Neuronal stem cell (in vitro differentiated cells): ENCODE data around the gene AUH.

Experiments
- DNase-seq: peaks from one replicate; pipeline ENCODE4 v3.0.0-alpha.2; 2013; ENCODE audit warnings: low spot score
- H2AFZ ChIP-seq: one replicate; pipeline ENCODE4 v1.6.1; 2013; ENCODE audit warnings: mild to moderate bottlenecking, low read length, inconsistent platforms
- H2AK5ac ChIP-seq: 2 replicates; pipeline ENCODE4 v1.6.1; 2013; ENCODE audit warnings: low read depth, mild to moderate bottlenecking, inconsistent platforms, low read length, moderate library complexity, mixed read lengths
- H2BK120ac ChIP-seq: 2 replicates; pipeline ENCODE4 v1.6.1; 2013; ENCODE audit warnings: low read depth, mild to moderate bottlenecking, inconsistent platforms, low read length, moderate library complexity, mixed read lengths
- H2BK12ac ChIP-seq: one replicate; pipeline ENCODE4 v1.6.1; 2013; ENCODE audit warnings: low read length, inconsistent platforms
- H2BK15ac ChIP-seq: 2 replicates; pipeline ENCODE4 v1.6.1; 2013; ENCODE audit warnings: mild to moderate bottlenecking, low read length, inconsistent platforms, mixed read lengths
- H2BK5ac ChIP-seq: one replicate; pipeline ENCODE4 v1.6.1; 2013; ENCODE audit warnings: inconsistent platforms, mild to moderate bottlenecking, low read length, moderate library complexity
- H3K14ac ChIP-seq: one replicate; pipeline ENCODE4 v1.6.1; 2013; ENCODE audit warnings: low read length, inconsistent platforms
- H3K18ac ChIP-seq: 2 replicates; pipeline ENCODE4 v1.6.1; 2013; ENCODE audit warnings: low read length, inconsistent platforms
- H3K23ac ChIP-seq: 2 replicates; pipeline ENCODE4 v1.6.1; 2013; ENCODE audit warnings: low read depth, mild to moderate bottlenecking, mixed read lengths, low read length, inconsistent platforms; ENCODE audit not compliant: poor library complexity
- H3K27ac ChIP-seq: replicated peaks from 3 replicates; pipeline ENCODE4 v1.5.1; 2013; ENCODE audit warnings: low read length, inconsistent platforms
- H3K27me3 ChIP-seq, 3 experiments: 2 replicates each; pipeline ENCODE4 v1.6.1; 2013; ENCODE audit warnings: low read length in 3 of 3, mild to moderate bottlenecking in 2 of 3, inconsistent platforms in 1 of 3, low read depth in 1 of 3, mixed read lengths in 1 of 3, moderate library complexity in 1 of 3; ENCODE audit not compliant: control insufficient read depth in 3 of 3, insufficient read depth in 3 of 3
- H3K36me3 ChIP-seq, 2 donors: replicated peaks in 1 of 2; 2 replicates each; pipeline ENCODE4 v1.6.1; 2013; ENCODE audit warnings: low read length in 2 of 2; ENCODE audit not compliant: control insufficient read depth in 2 of 2, insufficient read depth in 2 of 2
- H3K4ac ChIP-seq: 2 replicates; pipeline ENCODE4 v1.6.1; 2013; ENCODE audit warnings: inconsistent platforms, mild to moderate bottlenecking, low read length, moderate library complexity
- H3K4me1 ChIP-seq, 2 donors: 1 replicate in 1 of 2; 2 replicates in 1 of 2; pipeline ENCODE4 v1.6.1; 2013; ENCODE audit warnings: low read length in 2 of 2, low read depth in 1 of 2; ENCODE audit not compliant: control insufficient read depth in 2 of 2, insufficient read depth in 1 of 2
- H3K4me2 ChIP-seq: one replicate; pipeline ENCODE4 v1.6.1; 2013; ENCODE audit warnings: mild to moderate bottlenecking, low read length, inconsistent platforms; ENCODE audit not compliant: insufficient read depth, poor library complexity, severe bottlenecking
- H3K4me3 ChIP-seq, 2 donors: 2 replicates each; pipeline ENCODE4 v1.5.1; 2013; ENCODE audit warnings: low read length in 2 of 2, mild to moderate bottlenecking in 2 of 2, inconsistent platforms in 1 of 2, moderate library complexity in 1 of 2
- H3K79me1 ChIP-seq: one replicate; pipeline ENCODE4 v1.6.1; 2013; ENCODE audit warnings: low read depth, mild to moderate bottlenecking, inconsistent platforms, low read length, moderate library complexity
- H3K9ac ChIP-seq: one replicate; pipeline ENCODE4 v1.6.1; 2013; ENCODE audit warnings: mild to moderate bottlenecking, low read depth, low read length, inconsistent platforms; ENCODE audit not compliant: poor library complexity
- H3K9me3 ChIP-seq, 2 donors: replicated peaks in 1 of 2; 2 replicates each; pipeline versions ENCODE3 to v1.6.1; 2013; ENCODE audit warnings: low read length in 2 of 2, mild to moderate bottlenecking in 2 of 2, inconsistent platforms in 1 of 2, low read depth in 1 of 2, mixed read lengths in 1 of 2, moderate library complexity in 1 of 2; ENCODE audit not compliant: control insufficient read depth in 2 of 2, insufficient read depth in 1 of 2
- H4K8ac ChIP-seq: one replicate; pipeline ENCODE4 v1.6.1; 2013; ENCODE audit warnings: low read depth, mild to moderate bottlenecking, inconsistent platforms, low read length, moderate library complexity
- H4K91ac ChIP-seq: one replicate; pipeline ENCODE4 v1.6.1; 2013; ENCODE audit warnings: low read length, low read depth, mild to moderate bottlenecking, inconsistent platforms; ENCODE audit not compliant: poor library complexity
- WGBS, 2 donors: extraction: QIAGEN DNeasy Blood & Tissue Kit; methylation state at CpG; one replicate each; pipeline ENCODE4 v1.1.7; 2013; ENCODE audit warnings: missing lambda C conversion rate in 2 of 2, mixed read lengths in 1 of 2; ENCODE audit not compliant: insufficient read length in 2 of 2, insufficient replicate concordance in 1 of 2; ENCODE audit errors: extremely low coverage in 2 of 2; 5-methylcytosine and 5-hydroxymethylcytosine counted together

Gene AUH

GRCh38 chr9:91285729-91286353 is 75.9 kb downstream of the AUH start:
- no CpG with 5 or more reads among the region's 6 CpGs for WGBS, 2 donors
- DNase-seq: no peak
- H2AFZ ChIP-seq: no peak overlapping the region
- H3K18ac ChIP-seq: no peak overlapping the region
- peaks cover 0 to 3% of the 10 kb centered on the region in 2 donors for H3K36me3 ChIP-seq
- H2BK5ac ChIP-seq: no peak overlapping the region
- no peak overlapping the region for H2BK120ac ChIP-seq
- no peak overlapping the region for H4K91ac ChIP-seq
- no peak overlapping the region for H2AK5ac ChIP-seq
- H3K4ac ChIP-seq: no peak overlapping the region
- H3K9ac ChIP-seq: no peak overlapping the region
- H3K27me3 ChIP-seq: no peaks in the 10 kb centered on the region
- H2BK15ac ChIP-seq: no peak overlapping the region
- H3K14ac ChIP-seq: no peak overlapping the region
- H3K4me3 ChIP-seq: no peak overlapping the region
- H3K23ac ChIP-seq: no peak overlapping the region
- no peaks in the 10 kb centered on the region for H3K4me1 ChIP-seq
- H3K79me1 ChIP-seq: no peaks in the 10 kb centered on the region
- no peak overlapping the region for H2BK12ac ChIP-seq
- no peak overlapping the region for H4K8ac ChIP-seq
- H3K9me3 ChIP-seq: no peaks in the 10 kb centered on the region
- H3K4me2 ChIP-seq: no peak overlapping the region
- no peak overlapping the region for H3K27ac ChIP-seq

- no peaks in the 10 kb centered on the region for H3K36me3 ChIP-seq
- no peak overlapping the region for H4K8ac ChIP-seq
- H3K4ac ChIP-seq: no peak overlapping the region
- no peak overlapping the region for H2BK15ac ChIP-seq
- H3K27ac ChIP-seq: no peak overlapping the region
- no peaks in the 10 kb centered on the region for H3K4me1 ChIP-seq
- H2AFZ ChIP-seq: no peak overlapping the region
- no peak overlapping the region for H2BK5ac ChIP-seq
- H2BK120ac ChIP-seq: no peak overlapping the region
- H2AK5ac ChIP-seq: no peak overlapping the region
- H3K14ac ChIP-seq: no peak overlapping the region
- no peak overlapping the region for H2BK12ac ChIP-seq
- no peak overlapping the region for H3K4me3 ChIP-seq
- no peak overlapping the region for H3K18ac ChIP-seq
- DNase-seq: no peak
- no peaks in the 10 kb centered on the region for H3K27me3 ChIP-seq
- no peak overlapping the region for H3K23ac ChIP-seq
- H3K9me3 ChIP-seq: peaks cover 0 to 2% of the 10 kb centered on the region in 2 donors
- H3K4me2 ChIP-seq: no peak overlapping the region
- WGBS, 2 donors: no CpG with 5 or more reads among the region's 3 CpGs
- H3K79me1 ChIP-seq: no peaks in the 10 kb centered on the region
- no peak overlapping the region for H3K9ac ChIP-seq
- no peak overlapping the region for H4K91ac ChIP-seq
These were observed 79.4 kb downstream of the AUH start for GRCh38 chr9:91282292-91282691.

- Histone ChIP-seq H2BK120ac (no peak overlapping the region), H3K4me1 (no peaks in the 10 kb centered on the region), H2BK12ac (no peak overlapping the region), H3K4ac (no peak overlapping the region), H3K4me2 (no peak overlapping the region), H2AK5ac (no peak overlapping the region), H3K27me3 (no peaks in the 10 kb centered on the region), H3K36me3 (no peaks in the 10 kb centered on the region), H4K8ac (no peak overlapping the region), H2AFZ (no peak overlapping the region), H3K27ac (no peak overlapping the region), H3K9ac (no peak overlapping the region), H3K23ac (no peak overlapping the region), H4K91ac (no peak overlapping the region), H3K9me3 (peaks cover 0 to 2% of the 10 kb centered on the region in 2 donors), H3K14ac (peak overlapping the region; percentile 75), H2BK15ac (no peak overlapping the region), H3K18ac (no peak overlapping the region), H3K79me1 (no peaks in the 10 kb centered on the region), H2BK5ac (no peak overlapping the region), H3K4me3 (no peak overlapping the region)
- no peak for DNase-seq
- no CpG with 5 or more reads among the region's 8 CpGs for WGBS, 2 donors
These were observed 82.2 kb downstream of the AUH start for GRCh38 chr9:91279296-91280204.

- H3K9ac ChIP-seq: no peak overlapping the region
- H2BK15ac ChIP-seq: no peak overlapping the region
- peaks cover 0 to 2% of the 10 kb centered on the region in 2 donors for H3K9me3 ChIP-seq
- H2AFZ ChIP-seq: no peak overlapping the region
- no peaks in the 10 kb centered on the region for H3K36me3 ChIP-seq
- H3K79me1 ChIP-seq: no peaks in the 10 kb centered on the region
- no peak overlapping the region for H3K4me3 ChIP-seq
- no peak overlapping the region for H4K8ac ChIP-seq
- no peak for DNase-seq
- H2BK120ac ChIP-seq: no peak overlapping the region
- no peak overlapping the region for H2BK12ac ChIP-seq
- no peak overlapping the region for H3K18ac ChIP-seq
- no peaks in the 10 kb centered on the region for H3K27me3 ChIP-seq
- H3K4me2 ChIP-seq: no peak overlapping the region
- no peaks in the 10 kb centered on the region for H3K4me1 ChIP-seq
- H2AK5ac ChIP-seq: no peak overlapping the region
- H4K91ac ChIP-seq: no peak overlapping the region
- no peak overlapping the region for H3K14ac ChIP-seq
- H3K4ac ChIP-seq: no peak overlapping the region
- WGBS, 2 donors: no CpG with 5 or more reads among the region's 3 CpGs
- no peak overlapping the region for H2BK5ac ChIP-seq
- H3K27ac ChIP-seq: no peak overlapping the region
- H3K23ac ChIP-seq: no peak overlapping the region
These were observed 85.2 kb downstream of the AUH start for GRCh38 chr9:91276513-91276912.
